DOHH2 (cell line): ENCODE results near the gene KIF21A.

Experiments used
- H3F3A ChIP-seq: fragments of 200-600 bp; sonication (generic), shearing (Covaris generic); 2 replicates; pipeline ENCODE4 v1.6.0; 2016; ENCODE audit warnings: antibody characterized with exemption, mild to moderate bottlenecking; ENCODE audit not compliant: control insufficient read depth, insufficient read depth
- H3K27ac ChIP-seq: fragments of 200-600 bp; sonication (generic); 2 replicates; pipeline ENCODE4 v1.5.1; 2014; ENCODE audit warnings: low read depth, mild to moderate bottlenecking, low read length, moderate library complexity
- H3K27me3 ChIP-seq: fragments of 200-600 bp; sonication (generic); 2 replicates; pipeline ENCODE4 v1.6.1; 2014; ENCODE audit warnings: mild to moderate bottlenecking, low read length, mixed read lengths; ENCODE audit not compliant: control insufficient read depth
- H3K36me3 ChIP-seq: fragments of 200-600 bp; sonication (generic); 2 replicates; pipeline ENCODE4 v1.6.1; 2014; ENCODE audit warnings: mild to moderate bottlenecking, low read length, moderate library complexity, mixed read lengths; ENCODE audit not compliant: control insufficient read depth
- H3K4me1 ChIP-seq: fragments of 200-600 bp; sonication (generic); 2 replicates; pipeline ENCODE4 v1.6.1; 2014; ENCODE audit warnings: mild to moderate bottlenecking, low read length, mixed read lengths; ENCODE audit not compliant: control insufficient read depth
- H3K4me2 ChIP-seq: fragments of 200-600 bp; sonication (generic); 2 replicates; pipeline ENCODE4 v1.6.0; 2014; ENCODE audit warnings: mild to moderate bottlenecking, low read length, moderate library complexity
- H3K4me3 ChIP-seq: fragments of 200-600 bp; sonication (generic); 2 replicates; pipeline ENCODE4 v1.5.1; 2014; ENCODE audit warnings: mild to moderate bottlenecking, low read length, mixed read lengths
- H3K79me2 ChIP-seq: fragments of 200-600 bp; sonication (generic); 2 replicates; pipeline ENCODE4 v1.6.1; 2014; ENCODE audit warnings: mild to moderate bottlenecking, low read length, mixed read lengths; ENCODE audit not compliant: control insufficient read depth
- H3K9me2 ChIP-seq: fragments of 200-600 bp; sonication (generic); replicated peaks from 2 replicates; pipeline ENCODE4 v1.6.1; 2014; ENCODE audit warnings: mild to moderate bottlenecking, low read length, mixed read lengths; ENCODE audit not compliant: control insufficient read depth
- H3K9me3 ChIP-seq: fragments of 200-600 bp; sonication (generic); 2 replicates; pipeline ENCODE4 v1.6.1; 2014; ENCODE audit warnings: antibody characterized with exemption, low read length, mixed read lengths; ENCODE audit not compliant: control insufficient read depth, insufficient read depth
- H4K20me1 ChIP-seq: fragments of 200-600 bp; sonication (generic); 2 replicates; pipeline ENCODE4 v1.6.0; 2014; ENCODE audit warnings: low read depth, mild to moderate bottlenecking, antibody characterized with exemption, low read length, moderate library complexity; ENCODE audit not compliant: control insufficient read depth, insufficient read depth
- CTCF ChIP-seq: fragments of 200-600 bp; sonication (generic); IDR thresholded peaks from one replicate; pipeline ENCODE4 v1.5.1; 2014; ENCODE audit warnings: antibody characterized with exemption, mild to moderate bottlenecking, low read depth, low read length; ENCODE audit not compliant: poor library complexity, severe bottlenecking
- EZH2phosphoT487 ChIP-seq: fragments of 200-600 bp; sonication (generic); IDR thresholded peaks from 2 replicates; pipeline ENCODE4 v1.6.1; 2017; ENCODE audit warnings: borderline replicate concordance, mild to moderate bottlenecking, antibody characterized with exemption, low read length, moderate library complexity, mixed read lengths

The KIF21A gene

GRCh38 chr12:39319180-39319579, 123.7 kb downstream of the KIF21A start:
- TF ChIP-seq CTCF (no peak), EZH2phosphoT487 (no peak)

DNA sequence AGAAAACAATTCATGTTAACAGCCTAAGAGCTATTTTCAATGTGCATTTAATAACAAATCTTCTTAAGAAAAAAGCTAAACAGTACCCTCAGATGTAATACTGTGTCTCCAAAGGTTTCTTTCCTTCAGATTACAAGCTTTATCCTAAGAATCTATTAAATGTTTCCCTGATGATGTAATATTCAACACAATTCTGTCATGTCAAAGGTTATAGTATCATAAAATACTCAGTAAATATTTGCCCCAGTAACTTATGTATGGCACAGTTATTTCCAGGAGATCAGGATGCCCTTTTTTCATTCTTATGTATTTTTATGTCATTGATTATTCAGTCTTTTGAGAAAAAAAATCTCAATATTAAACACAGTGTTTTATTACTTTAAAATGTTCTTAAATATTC, 128.4 kb downstream of the KIF21A start:
- Histone ChIP-seq H3K27ac (no peak overlapping the region), H4K20me1 (no peaks in the 10 kb centered on the region), H3F3A (no peaks in the 10 kb centered on the region), H3K27me3 (no peaks in the 10 kb centered on the region), H3K4me1 (no peaks in the 10 kb centered on the region), H3K9me2 (no peaks in the 10 kb centered on the region), H3K9me3 (no peaks in the 10 kb centered on the region), H3K79me2 (no peaks in the 10 kb centered on the region), H3K4me3 (no peak overlapping the region), H3K4me2 (no peak overlapping the region), H3K36me3 (no peaks in the 10 kb centered on the region)
- TF ChIP-seq CTCF (no peak), EZH2phosphoT487 (no peak)

More at GRCh38 chr12:39319180-39319579, 123.7 kb downstream of the KIF21A start:
- no peaks in the 10 kb centered on the region for H3K4me1 ChIP-seq
- H3K27me3 ChIP-seq = no peaks in the 10 kb centered on the region
- H3K4me3 ChIP-seq = no peak overlapping the region
- H3K27ac ChIP-seq = no peak overlapping the region
- H3K9me2 ChIP-seq = no peaks in the 10 kb centered on the region
- no peaks in the 10 kb centered on the region for H4K20me1 ChIP-seq
- H3K9me3 ChIP-seq = no peaks in the 10 kb centered on the region
- no peaks in the 10 kb centered on the region for H3K36me3 ChIP-seq
- H3K79me2 ChIP-seq = no peaks in the 10 kb centered on the region
- no peak overlapping the region for H3K4me2 ChIP-seq
- no peaks in the 10 kb centered on the region for H3F3A ChIP-seq

- Histone ChIP-seq H3K4me3 (no peak overlapping the region), H3K9me2 (no peaks in the 10 kb centered on the region), H4K20me1 (no peaks in the 10 kb centered on the region), H3K4me1 (no peaks in the 10 kb centered on the region), H3K27ac (no peak overlapping the region), H3F3A (no peaks in the 10 kb centered on the region), H3K36me3 (no peaks in the 10 kb centered on the region), H3K9me3 (no peaks in the 10 kb centered on the region), H3K27me3 (no peaks in the 10 kb centered on the region), H3K79me2 (no peaks in the 10 kb centered on the region), H3K4me2 (no peak overlapping the region)
- TF ChIP-seq EZH2phosphoT487 = no peak
- TF ChIP-seq CTCF = no peak
Observed at GRCh38 chr12:39309516-39309915, 133.4 kb downstream of the KIF21A start.

- TF ChIP-seq CTCF = no peak
- no peak for TF ChIP-seq EZH2phosphoT487
- H3K9me2 ChIP-seq = no peaks in the 10 kb centered on the region
- H3K4me2 ChIP-seq = no peak overlapping the region
- no peak overlapping the region for H3K27ac ChIP-seq
- no peaks in the 10 kb centered on the region for H3K27me3 ChIP-seq
- no peaks in the 10 kb centered on the region for H3K36me3 ChIP-seq
- no peak overlapping the region for H3K4me3 ChIP-seq
- no peaks in the 10 kb centered on the region for H4K20me1 ChIP-seq
- H3K4me1 ChIP-seq = no peaks in the 10 kb centered on the region
- H3F3A ChIP-seq = no peaks in the 10 kb centered on the region
- H3K9me3 ChIP-seq = no peaks in the 10 kb centered on the region
- H3K79me2 ChIP-seq = no peaks in the 10 kb centered on the region
Observed at GRCh38 chr12:39301422-39301821, 141.5 kb downstream of the KIF21A start.
